Fibroblast of lung (primary cell): ENCODE measurements around the gene PTPRM. TPM values are rescaled to one million over a fixed set of nuclear protein-coding genes. Genes with fewer than 3 reads are reported as not detected.

Experiments used
- DNase-seq, 2 donors: peaks; one replicate each; pipeline versions ENCODE4 v3.0.0 to v3.0.0-alpha.2; 2010; ENCODE audit warnings: low read depth in 2 of 2
- H2AFZ ChIP-seq: 2 replicates; pipeline ENCODE4 v1.5.1; 2012; ENCODE audit warnings: low read length, control low read depth, inconsistent platforms
- H3K27ac ChIP-seq: 2 replicates; pipeline ENCODE4 v1.5.1; 2011; ENCODE audit warnings: low read length, control low read depth; ENCODE audit not compliant: insufficient read depth
- H3K27me3 ChIP-seq: 2 replicates; pipeline ENCODE4 v1.5.1; 2011; ENCODE audit warnings: mild to moderate bottlenecking, low read length; ENCODE audit not compliant: control insufficient read depth, insufficient read depth
- H3K36me3 ChIP-seq: 2 replicates; pipeline ENCODE4 v1.5.1; 2011; ENCODE audit warnings: low read length; ENCODE audit not compliant: control insufficient read depth, insufficient read depth
- H3K4me1 ChIP-seq: 2 replicates; pipeline ENCODE4 v1.5.1; 2011; ENCODE audit warnings: low read length; ENCODE audit not compliant: control insufficient read depth, insufficient read depth; ENCODE audit errors: extremely low read depth
- H3K4me2 ChIP-seq: 2 replicates; pipeline ENCODE4 v1.5.1; 2011; ENCODE audit warnings: low read length, control low read depth; ENCODE audit not compliant: insufficient read depth; ENCODE audit errors: extremely low read depth
- H3K4me3 ChIP-seq, 4 experiments: fragments of 200-600 bp in 1 of 4; sonication (generic) in 1 of 4; replicated peaks in 1 of 4; 2 replicates each; pipeline ENCODE4 v1.5.1; 2011 to 2016; ENCODE audit warnings: low read length in 4 of 4, low read depth in 3 of 4, mild to moderate bottlenecking in 3 of 4, control low read depth in 2 of 4, inconsistent platforms in 1 of 4, mixed read lengths in 1 of 4; ENCODE audit not compliant: insufficient read depth in 1 of 4; ENCODE audit errors: control extremely low read depth in 1 of 4
- H3K79me2 ChIP-seq: 2 replicates; pipeline ENCODE4 v1.5.1; 2012; ENCODE audit warnings: mild to moderate bottlenecking, low read length, inconsistent platforms; ENCODE audit not compliant: control insufficient read depth, insufficient read depth
- H3K9ac ChIP-seq: 2 replicates; pipeline ENCODE4 v1.5.1; 2011; ENCODE audit warnings: mild to moderate bottlenecking, low read length, control low read depth; ENCODE audit not compliant: insufficient read depth
- H3K9me3 ChIP-seq: 2 replicates; pipeline ENCODE4 v1.5.1; 2012; ENCODE audit warnings: low read depth, low read length; ENCODE audit not compliant: control insufficient read depth, insufficient read depth
- H4K20me1 ChIP-seq: 2 replicates; pipeline ENCODE4 v1.5.1; 2011; ENCODE audit warnings: low read length; ENCODE audit not compliant: control insufficient read depth, insufficient read depth; ENCODE audit errors: extremely low read depth
- EZH2 ChIP-seq: IDR thresholded peaks from 2 replicates; pipeline ENCODE4 v1.5.1; 2012; ENCODE audit warnings: low read length, control low read depth, mild to moderate bottlenecking; ENCODE audit errors: missing control alignments
- polyA plus RNA-seq, 2 donors: library from polyadenylated mRNA; depleted of rRNA in 1 of 2; stranded (reverse) in 1 of 2; unstranded in 1 of 2; fragments of >200 nt; gene quantifications; 2 replicates each; pipeline ENCODE4 v1.2.1, GENCODE V29; 2011 to 2012; ENCODE audit warnings: missing spikeins in 1 of 2
- total RNA-seq: library from RNA; depleted of rRNA; stranded (reverse); fragments of >200 nt; gene quantifications from 2 replicates; pipeline ENCODE4 v1.2.1, GENCODE V29; 2014
- TF ChIP-seq, protein P1 (sequence below), 2 donors: IDR thresholded peaks in 1 of 2; conservative IDR thresholded peaks in 1 of 2; 1 replicate in 1 of 2; 2 replicates in 1 of 2; pipeline ENCODE4 v1.5.1; 2011 to 2012; ENCODE audit warnings: low read length in 2 of 2, control low read depth in 1 of 2, inconsistent platforms in 1 of 2, low read depth in 1 of 2, mild to moderate bottlenecking in 1 of 2

Gene PTPRM
- total and polyA plus RNA-seq, 2 donors (not counting 1 experiment from before 2014, with no cell fraction given) = 86.6 to 87.0 TPM

DNA sequence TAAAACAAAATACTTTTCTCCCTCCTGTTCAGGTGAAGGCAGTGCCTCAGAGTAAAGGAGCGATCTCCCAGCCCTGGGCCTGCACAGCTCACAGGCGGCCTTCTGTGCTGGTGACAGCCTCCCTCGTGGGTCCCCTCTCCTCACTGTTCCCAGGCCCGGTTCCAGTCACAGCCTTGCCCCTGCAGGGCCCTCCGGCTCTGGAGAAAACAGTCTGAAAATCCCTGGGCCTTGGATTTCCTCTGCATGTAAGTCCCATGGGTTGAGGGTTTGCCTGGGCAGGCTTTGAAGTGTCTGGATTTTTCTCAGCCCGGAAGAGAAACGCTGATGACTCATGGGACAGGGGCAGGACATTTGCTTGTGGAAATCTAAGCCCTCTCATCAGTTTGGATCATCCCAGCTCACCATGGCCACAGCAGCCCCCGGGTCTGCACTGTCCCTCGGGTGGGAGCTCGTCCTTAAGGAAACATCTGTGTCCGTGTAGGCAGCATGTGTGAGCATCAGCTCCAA lies 856.0 kb downstream of the PTPRM start:
- no peaks in the 10 kb centered on the region for H4K20me1 ChIP-seq
- H3K9me3 ChIP-seq = no peaks in the 10 kb centered on the region
- no peak for TF ChIP-seq EZH2
- TF ChIP-seq, protein P1, sequence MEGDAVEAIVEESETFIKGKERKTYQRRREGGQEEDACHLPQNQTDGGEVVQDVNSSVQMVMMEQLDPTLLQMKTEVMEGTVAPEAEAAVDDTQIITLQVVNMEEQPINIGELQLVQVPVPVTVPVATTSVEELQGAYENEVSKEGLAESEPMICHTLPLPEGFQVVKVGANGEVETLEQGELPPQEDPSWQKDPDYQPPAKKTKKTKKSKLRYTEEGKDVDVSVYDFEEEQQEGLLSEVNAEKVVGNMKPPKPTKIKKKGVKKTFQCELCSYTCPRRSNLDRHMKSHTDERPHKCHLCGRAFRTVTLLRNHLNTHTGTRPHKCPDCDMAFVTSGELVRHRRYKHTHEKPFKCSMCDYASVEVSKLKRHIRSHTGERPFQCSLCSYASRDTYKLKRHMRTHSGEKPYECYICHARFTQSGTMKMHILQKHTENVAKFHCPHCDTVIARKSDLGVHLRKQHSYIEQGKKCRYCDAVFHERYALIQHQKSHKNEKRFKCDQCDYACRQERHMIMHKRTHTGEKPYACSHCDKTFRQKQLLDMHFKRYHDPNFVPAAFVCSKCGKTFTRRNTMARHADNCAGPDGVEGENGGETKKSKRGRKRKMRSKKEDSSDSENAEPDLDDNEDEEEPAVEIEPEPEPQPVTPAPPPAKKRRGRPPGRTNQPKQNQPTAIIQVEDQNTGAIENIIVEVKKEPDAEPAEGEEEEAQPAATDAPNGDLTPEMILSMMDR (conservative IDR thresholded peaks at IDR 0.05 in 1 of 2, IDR thresholded peaks at IDR 0.05 in 1 of 2; ENCODE audit: low read depth in 1 of 2, low read length in 2 of 2) = no peak
- no peak overlapping the region for H3K4me2 ChIP-seq
- H3K4me3 ChIP-seq = no peak overlapping the region
- no peak overlapping the region for H3K27ac ChIP-seq
- peak; percentile 14 to 76 for DNase-seq
- H3K4me1 ChIP-seq = no peaks in the 10 kb centered on the region
- no peak overlapping the region for H3K9ac ChIP-seq
- no peaks in the 10 kb centered on the region for H3K36me3 ChIP-seq
- peak overlapping the region; percentile 77 for H2AFZ ChIP-seq
- no peaks in the 10 kb centered on the region for H3K27me3 ChIP-seq
- H3K79me2 ChIP-seq = no peaks in the 10 kb centered on the region

DNA sequence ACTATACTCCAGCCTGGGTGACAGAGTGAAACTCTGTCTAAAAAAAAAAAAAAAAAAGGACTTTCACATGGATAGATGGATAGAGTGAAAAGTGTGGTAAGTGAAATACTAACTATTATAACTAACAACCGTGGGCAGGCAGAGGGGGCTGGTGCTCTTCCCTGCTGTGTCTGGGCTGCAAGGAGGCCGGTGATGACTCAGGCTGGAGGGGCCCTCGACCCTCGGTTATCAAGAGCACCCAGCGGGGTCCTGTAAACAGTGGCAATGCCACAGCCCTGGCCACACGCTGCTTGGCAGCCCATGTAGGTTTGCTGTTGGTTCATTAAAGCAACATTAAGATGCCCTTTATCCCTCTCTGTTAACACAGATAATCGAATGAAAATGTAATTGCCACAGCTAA lies 857.4 kb downstream of the PTPRM start:
- TF ChIP-seq EZH2 = no peak
- TF ChIP-seq, protein P1 (conservative IDR thresholded peaks at IDR 0.05 in 1 of 2, IDR thresholded peaks at IDR 0.05 in 1 of 2; ENCODE audit: low read depth in 1 of 2, low read length in 2 of 2) = no peak
- no peak overlapping the region for H3K4me3 ChIP-seq
- peak in 1 of 2 donors; percentile 6 for DNase-seq
- H3K79me2 ChIP-seq = no peaks in the 10 kb centered on the region
- no peak overlapping the region for H3K4me2 ChIP-seq
- no peak overlapping the region for H3K9ac ChIP-seq
- H3K4me1 ChIP-seq = no peaks in the 10 kb centered on the region
- H3K27ac ChIP-seq = no peak overlapping the region
- H3K9me3 ChIP-seq = no peaks in the 10 kb centered on the region
- no peak overlapping the region for H2AFZ ChIP-seq
- H3K27me3 ChIP-seq = no peaks in the 10 kb centered on the region
- H3K36me3 ChIP-seq = no peaks in the 10 kb centered on the region
- H4K20me1 ChIP-seq = no peaks in the 10 kb centered on the region

DNA sequence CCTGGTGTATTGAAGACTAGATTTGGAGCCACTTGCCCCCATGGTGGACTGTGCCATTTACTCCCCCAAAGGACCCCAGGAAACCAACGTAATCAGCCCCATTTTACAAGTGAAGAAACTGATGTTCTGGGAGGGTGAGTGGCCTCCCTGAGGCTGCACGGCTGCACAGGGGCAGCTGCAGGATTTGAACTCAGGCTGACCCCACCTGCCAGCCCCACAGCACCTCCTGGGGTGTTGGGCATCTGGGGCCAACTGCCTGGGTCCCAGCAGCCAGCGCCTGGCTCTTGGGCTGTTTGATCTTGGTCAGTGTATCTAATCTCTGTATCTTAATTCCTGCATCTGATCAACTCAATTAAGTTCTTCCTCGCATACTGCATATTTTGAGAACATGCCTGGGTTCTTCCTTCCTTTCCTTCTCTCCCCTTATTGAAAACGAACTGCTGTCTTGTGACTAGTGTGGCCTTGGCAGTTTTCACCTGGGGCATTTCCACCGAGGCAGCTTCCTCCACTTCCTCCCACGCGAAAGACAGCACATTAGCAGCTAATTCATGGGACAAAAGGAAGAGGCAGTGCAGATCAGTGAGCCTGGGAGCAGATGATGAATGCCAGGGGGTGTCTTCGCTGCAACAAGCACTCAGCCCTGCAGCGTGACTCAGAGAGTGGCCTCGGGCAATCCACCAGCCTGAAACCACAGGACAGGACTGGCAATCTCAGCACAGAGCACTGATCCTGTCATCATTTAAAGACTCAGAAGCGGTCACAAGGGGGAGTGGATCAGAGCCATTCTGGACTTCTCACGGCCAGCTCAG lies 858.0 kb downstream of the PTPRM start:
- peak; percentile 16 to 87 for DNase-seq
- Histone ChIP-seq H3K4me3 (no peak overlapping the region), H3K4me1 (no peaks in the 10 kb centered on the region), H2AFZ (no peak overlapping the region), H3K4me2 (no peak overlapping the region), H3K79me2 (no peaks in the 10 kb centered on the region), H3K9ac (no peak overlapping the region), H3K27ac (no peak overlapping the region), H3K9me3 (no peaks in the 10 kb centered on the region), H4K20me1 (no peaks in the 10 kb centered on the region), H3K27me3 (no peaks in the 10 kb centered on the region), H3K36me3 (no peaks in the 10 kb centered on the region)
- TF ChIP-seq EZH2 = no peak
- TF ChIP-seq, protein P1 (conservative IDR thresholded peaks at IDR 0.05 in 1 of 2, IDR thresholded peaks at IDR 0.05 in 1 of 2; ENCODE audit: low read depth in 1 of 2, low read length in 2 of 2) = no peak
